PFSK-1 (cell line): Measurements from ENCODE around the gene CCDC136. TPM values are rescaled to one million over a fixed set of nuclear protein-coding genes. Genes with fewer than 3 reads are reported as not detected.

ENCODE experiments used
- FOXP2 ChIP-seq: optimal IDR thresholded peaks from 2 replicates; pipeline ENCODE3; 2011; ENCODE audit warnings: borderline replicate concordance, control low read depth, inconsistent platforms; ENCODE audit not compliant: insufficient read depth; ENCODE audit errors: extremely low read length, extremely low read depth
- POLR2AphosphoS5 ChIP-seq: IDR thresholded peaks from 2 replicates; pipeline ENCODE4 v1.6.1; 2012; ENCODE audit warnings: low read depth, mild to moderate bottlenecking, control low read depth, low read length, moderate library complexity
- SIN3A ChIP-seq: IDR thresholded peaks from 2 replicates; pipeline ENCODE4 v1.6.1; 2012; ENCODE audit warnings: mild to moderate bottlenecking, low read length, moderate library complexity, borderline replicate concordance; ENCODE audit not compliant: insufficient read depth
- TAF1 ChIP-seq: IDR thresholded peaks from 2 replicates; pipeline ENCODE4 v1.6.1; 2012; ENCODE audit warnings: low read length, control low read depth, borderline replicate concordance; ENCODE audit not compliant: insufficient read depth
- polyA plus RNA-seq: library from polyadenylated mRNA; unstranded; fragments of >200 nt; gene quantifications from one replicate; pipeline ENCODE4 v1.2.1, GENCODE V29; 2012; ENCODE audit warnings: low read depth, missing spikeins; ENCODE audit not compliant: insufficient read length
- TF ChIP-seq, protein P1 (sequence below), 2 experiments: IDR thresholded peaks; 2 replicates each; pipeline versions ENCODE4 v1.6.1 to v1.8.0; 2011 to 2012; ENCODE audit warnings: low read depth in 2 of 2, low read length in 2 of 2, control low read depth in 1 of 2, inconsistent platforms in 1 of 2, mild to moderate bottlenecking in 1 of 2, moderate library complexity in 1 of 2; ENCODE audit not compliant: insufficient read depth in 1 of 2

CCDC136 gene
- polyA plus RNA-seq: 13.3 TPM

DNA sequence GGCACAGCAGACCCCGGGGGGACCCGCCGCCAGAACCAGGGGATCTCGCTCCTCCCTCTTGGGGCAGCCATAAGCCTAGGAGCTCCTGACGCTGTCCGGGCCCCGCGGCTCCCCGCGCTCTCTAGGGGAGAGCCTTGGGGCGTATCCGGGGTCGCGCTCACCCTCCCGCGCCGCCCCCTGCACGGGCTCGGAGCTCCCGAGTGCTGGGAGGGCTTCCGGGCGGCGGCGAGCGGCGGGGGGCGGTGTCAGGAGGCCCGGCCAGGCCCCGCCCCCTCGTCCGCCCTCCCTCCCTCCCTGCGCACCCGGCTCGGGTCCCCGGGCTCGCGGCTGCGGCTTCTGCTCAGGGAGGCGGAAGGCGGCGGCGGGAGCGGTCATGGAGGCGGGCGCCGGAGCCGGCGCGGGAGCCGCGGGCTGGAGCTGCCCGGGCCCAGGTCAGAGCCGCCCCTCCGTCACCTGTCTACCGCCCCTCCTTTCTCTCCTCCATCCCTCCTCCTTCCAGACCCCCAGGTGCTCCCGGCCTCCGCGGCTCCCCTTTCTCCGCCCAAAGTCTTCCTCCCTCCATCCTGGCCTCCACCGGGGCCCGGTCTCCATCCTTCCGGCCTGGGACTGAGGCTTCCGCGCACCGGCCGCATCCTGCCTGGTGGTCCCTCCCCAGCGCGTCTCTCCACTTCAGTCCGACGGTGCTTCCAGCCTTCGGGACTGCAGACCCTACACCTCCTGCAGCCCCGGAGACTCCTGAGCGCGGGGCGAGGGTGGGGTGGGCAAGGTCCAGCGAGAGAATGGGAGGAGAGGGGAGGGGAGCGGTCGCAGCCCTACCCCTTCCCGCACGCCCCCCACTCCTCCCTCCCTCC, at the start of gene CCDC136:
Gene CCDC136 (plus strand): TSS at position 848 of the 851 bp plus-strand sequence. CDS start 444 bp downstream, outside the sequence.
- no peak for TF ChIP-seq TAF1
- TF ChIP-seq SIN3A: no peak
- TF ChIP-seq FOXP2: peak; percentile 34
- TF ChIP-seq, protein P1, sequence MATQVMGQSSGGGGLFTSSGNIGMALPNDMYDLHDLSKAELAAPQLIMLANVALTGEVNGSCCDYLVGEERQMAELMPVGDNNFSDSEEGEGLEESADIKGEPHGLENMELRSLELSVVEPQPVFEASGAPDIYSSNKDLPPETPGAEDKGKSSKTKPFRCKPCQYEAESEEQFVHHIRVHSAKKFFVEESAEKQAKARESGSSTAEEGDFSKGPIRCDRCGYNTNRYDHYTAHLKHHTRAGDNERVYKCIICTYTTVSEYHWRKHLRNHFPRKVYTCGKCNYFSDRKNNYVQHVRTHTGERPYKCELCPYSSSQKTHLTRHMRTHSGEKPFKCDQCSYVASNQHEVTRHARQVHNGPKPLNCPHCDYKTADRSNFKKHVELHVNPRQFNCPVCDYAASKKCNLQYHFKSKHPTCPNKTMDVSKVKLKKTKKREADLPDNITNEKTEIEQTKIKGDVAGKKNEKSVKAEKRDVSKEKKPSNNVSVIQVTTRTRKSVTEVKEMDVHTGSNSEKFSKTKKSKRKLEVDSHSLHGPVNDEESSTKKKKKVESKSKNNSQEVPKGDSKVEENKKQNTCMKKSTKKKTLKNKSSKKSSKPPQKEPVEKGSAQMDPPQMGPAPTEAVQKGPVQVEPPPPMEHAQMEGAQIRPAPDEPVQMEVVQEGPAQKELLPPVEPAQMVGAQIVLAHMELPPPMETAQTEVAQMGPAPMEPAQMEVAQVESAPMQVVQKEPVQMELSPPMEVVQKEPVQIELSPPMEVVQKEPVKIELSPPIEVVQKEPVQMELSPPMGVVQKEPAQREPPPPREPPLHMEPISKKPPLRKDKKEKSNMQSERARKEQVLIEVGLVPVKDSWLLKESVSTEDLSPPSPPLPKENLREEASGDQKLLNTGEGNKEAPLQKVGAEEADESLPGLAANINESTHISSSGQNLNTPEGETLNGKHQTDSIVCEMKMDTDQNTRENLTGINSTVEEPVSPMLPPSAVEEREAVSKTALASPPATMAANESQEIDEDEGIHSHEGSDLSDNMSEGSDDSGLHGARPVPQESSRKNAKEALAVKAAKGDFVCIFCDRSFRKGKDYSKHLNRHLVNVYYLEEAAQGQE (IDR thresholded peaks at IDR 0.05; ENCODE audit: insufficient read depth in 1 of 2, low read depth in 2 of 2, low read length in 2 of 2): no peak
- TF ChIP-seq POLR2AphosphoS5: peak; percentile 36; the same call in 1 of the 2 replicates

DNA sequence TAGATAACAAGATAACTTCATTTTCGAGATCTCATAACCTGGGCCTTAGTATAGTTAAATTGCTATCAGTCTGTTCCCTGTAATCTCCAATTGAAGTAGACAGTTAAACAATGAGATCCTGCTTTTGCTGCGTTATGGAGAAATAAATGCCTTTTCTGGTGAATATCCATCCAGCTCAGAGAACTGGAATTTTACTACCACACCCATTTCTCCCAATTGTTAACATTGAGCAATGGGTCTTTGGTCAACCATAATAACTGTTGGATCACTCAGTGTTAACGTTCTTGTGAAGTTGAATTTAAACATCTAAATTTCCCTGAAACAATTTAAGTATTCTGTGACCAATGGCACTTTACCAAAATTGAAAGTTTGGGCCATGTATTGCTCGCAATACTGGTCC, 49.6 kb upstream of the CCDC136 start:
- no peak for TF ChIP-seq SIN3A
- no peak for TF ChIP-seq FOXP2
- TF ChIP-seq TAF1: no peak
- TF ChIP-seq POLR2AphosphoS5: no peak
- TF ChIP-seq, protein P1 (IDR thresholded peaks at IDR 0.05; ENCODE audit: insufficient read depth in 1 of 2, low read depth in 2 of 2, low read length in 2 of 2): no peak

DNA sequence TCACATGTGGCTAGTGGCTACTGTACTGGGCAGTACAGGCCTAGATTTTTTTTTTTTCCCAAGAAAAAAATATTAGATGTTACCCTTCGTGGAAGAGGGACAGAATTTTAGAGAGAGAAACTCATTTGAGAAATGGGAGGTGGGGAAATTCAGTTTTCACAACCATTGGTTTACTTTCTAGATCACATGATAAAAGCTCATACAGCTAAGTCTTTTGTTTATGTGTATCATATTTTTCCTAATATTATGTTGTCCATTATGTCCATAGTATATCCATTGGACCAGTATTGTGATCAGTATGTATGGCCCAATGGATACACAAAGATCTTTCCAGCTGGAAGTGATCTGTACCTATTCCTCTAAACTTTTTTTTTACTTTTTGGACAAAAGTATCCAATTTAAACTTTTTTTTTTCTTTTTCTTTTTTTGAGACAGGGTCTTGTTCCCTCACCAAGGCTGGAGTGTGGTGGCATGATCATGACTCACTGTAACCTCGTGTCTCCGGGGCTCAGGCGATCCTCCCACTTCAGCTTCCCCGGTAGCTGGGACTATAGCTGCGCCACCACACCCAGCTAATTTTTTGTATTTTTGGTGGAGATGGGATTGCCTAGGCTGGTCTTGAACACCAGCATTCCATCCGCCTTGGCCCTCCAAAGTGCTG, 48.5 kb upstream of the CCDC136 start:
- TF ChIP-seq TAF1: no peak
- TF ChIP-seq POLR2AphosphoS5: no peak
- TF ChIP-seq FOXP2: no peak
- TF ChIP-seq, protein P1 (IDR thresholded peaks at IDR 0.05; ENCODE audit: insufficient read depth in 1 of 2, low read depth in 2 of 2, low read length in 2 of 2): no peak
- TF ChIP-seq SIN3A: no peak

DNA sequence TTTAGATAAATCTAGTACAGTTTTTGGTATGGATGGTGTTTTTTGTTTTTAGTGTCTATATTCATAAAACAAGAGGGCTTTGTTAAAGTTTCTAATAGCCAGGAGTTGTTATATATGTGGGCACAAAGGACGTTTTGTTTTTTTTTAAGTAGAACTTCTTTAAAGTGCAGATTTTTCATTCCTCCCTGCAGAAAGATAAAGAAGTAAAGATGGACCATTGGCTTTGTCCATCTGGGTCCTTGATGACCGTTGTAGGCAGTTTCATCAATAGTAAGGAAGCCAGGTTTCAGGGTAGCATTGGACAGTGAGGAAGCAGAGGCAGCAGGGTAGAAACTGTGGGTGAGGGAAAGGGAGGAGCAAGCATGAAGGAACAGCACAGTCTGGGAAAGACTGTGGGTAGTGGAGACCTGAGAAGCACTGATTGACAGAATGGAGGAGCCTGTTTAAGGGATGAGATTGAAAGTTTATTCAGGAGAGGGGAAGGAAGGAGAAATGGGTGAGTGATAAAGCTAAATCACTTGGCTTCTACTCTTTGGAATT, 47.3 kb upstream of the CCDC136 start:
- no peak for TF ChIP-seq SIN3A
- no peak for TF ChIP-seq TAF1
- TF ChIP-seq, protein P1 (IDR thresholded peaks at IDR 0.05; ENCODE audit: insufficient read depth in 1 of 2, low read depth in 2 of 2, low read length in 2 of 2): no peak
- no peak for TF ChIP-seq POLR2AphosphoS5
- no peak for TF ChIP-seq FOXP2
